ENCODE measurements around the gene RLF.
A peak's percentile ranks its signal among the peaks of the same experiment; 100 is the strongest.

RLF gene

GRCh38 chr1:40257313-40257687 is 96.1 kb downstream of the RLF start:
- no peak for TF ChIP-seq CTCF (IDR thresholded peaks at IDR 0.05; ENCODE audit: insufficient read depth, low read length, missing control alignments)
- POLR2A ChIA-PET = interaction anchor here (0.6 to 1.5 kb wide), 5 partner anchors 10 to 35 kb away, joined by 3 to 7 read pairs (median 5); no protein-coding TSS in a partner anchor
- H3K4me3 ChIP-seq (ENCODE audit: low read depth, low read length) = peak overlapping the region; percentile 92
- no peak for DNase-seq (ENCODE audit: low read depth, low spot score)
- CTCF ChIA-PET = no interaction called here

- ChIA-PET CTCF (no interaction called here), POLR2A (interaction anchor here (0.6 to 1.3 kb wide), 4 partner anchors 9 to 34 kb away, joined by 3 to 7 read pairs (median 6); no protein-coding TSS in a partner anchor)
- no peak for TF ChIP-seq CTCF (IDR thresholded peaks at IDR 0.05; ENCODE audit: insufficient read depth, low read length, missing control alignments)
- H3K4me3 ChIP-seq (ENCODE audit: low read depth, low read length) = peak within 1 kb of the TSS; percentile 92
- peak; percentile 88 for DNase-seq (ENCODE audit: low read depth, low spot score)
Observed at GRCh38 chr1:40257688-40258444, 96.7 kb downstream of the RLF start, which contains the start of gene ZMPSTE24. Gene ZMPSTE24, plus strand, starts transcription at chr1:40258236. Its CDS starts 36 bp downstream, at chr1:40258272.

- ChIA-PET POLR2A (interaction anchor here (1.0 to 1.3 kb wide), 2 partner anchors 9 to 16 kb away, joined by 6 to 7 read pairs; no protein-coding TSS in a partner anchor), CTCF (no interaction called here)
- DNase-seq (ENCODE audit: low read depth, low spot score) = no peak
- peak overlapping the region; percentile 92 for H3K4me3 ChIP-seq (ENCODE audit: low read depth, low read length)
- TF ChIP-seq CTCF (IDR thresholded peaks at IDR 0.05; ENCODE audit: insufficient read depth, low read length, missing control alignments) = no peak
Observed at GRCh38 chr1:40258445-40258769, 97.2 kb downstream of the RLF start.

- CTCF ChIA-PET = interaction anchor here (1.4 to 1.9 kb wide), 2 partner anchors 54 to 111 kb away, joined by 3 to 6 read pairs; no protein-coding TSS in a partner anchor
- POLR2A ChIA-PET = no interaction called here
- TF ChIP-seq CTCF (IDR thresholded peaks at IDR 0.05; ENCODE audit: insufficient read depth, low read length, missing control alignments) = no peak
- DNase-seq (ENCODE audit: low read depth, low spot score) = no peak
- no peak overlapping the region for H3K4me3 ChIP-seq (ENCODE audit: low read depth, low read length)
Observed at GRCh38 chr1:40264354-40264781, 103.2 kb downstream of the RLF start.

- CTCF ChIA-PET = interaction anchor here (1.4 to 3.0 kb wide), 2 partner anchors 50 to 53 kb away, joined by 3 to 14 read pairs; no protein-coding TSS in a partner anchor
- no peak for DNase-seq (ENCODE audit: low read depth, low spot score)
- POLR2A ChIA-PET = interaction anchor here (0.6 kb wide), 1 partner anchor 98 kb away, joined by 4 read pairs; no protein-coding TSS in a partner anchor
- TF ChIP-seq CTCF (IDR thresholded peaks at IDR 0.05; ENCODE audit: insufficient read depth, low read length, missing control alignments) = no peak
- no peak overlapping the region for H3K4me3 ChIP-seq (ENCODE audit: low read depth, low read length)
Observed at GRCh38 chr1:40265298-40265697, 104.1 kb downstream of the RLF start.

- no peak for TF ChIP-seq CTCF (IDR thresholded peaks at IDR 0.05; ENCODE audit: insufficient read depth, low read length, missing control alignments)
- no peak for DNase-seq (ENCODE audit: low read depth, low spot score)
- ChIA-PET CTCF (interaction anchor here (1.1 to 3.0 kb wide), 2 partner anchors 24 to 49 kb away, joined by 3 to 14 read pairs; no protein-coding TSS in a partner anchor), POLR2A (interaction anchor here (0.6 kb wide), 1 partner anchor 97 kb away, joined by 4 read pairs; no protein-coding TSS in a partner anchor)
- H3K4me3 ChIP-seq (ENCODE audit: low read depth, low read length) = no peak overlapping the region
Observed at GRCh38 chr1:40265919-40266318, 104.7 kb downstream of the RLF start.
